ENCODE data around the gene FAM229B. TPM values are rescaled to one million over a fixed set of nuclear protein-coding genes. Genes with fewer than 3 reads are reported as not detected.
"Not testable (repeated sequence)": the region's sequence is repeated elsewhere in the genome, so short reads cannot be mapped to it uniquely, and the experiment has no call there.

FAM229B gene
- total RNA-seq (ENCODE audit: insufficient read depth, low replicate concordance), result 9.4 TPM

DNA sequence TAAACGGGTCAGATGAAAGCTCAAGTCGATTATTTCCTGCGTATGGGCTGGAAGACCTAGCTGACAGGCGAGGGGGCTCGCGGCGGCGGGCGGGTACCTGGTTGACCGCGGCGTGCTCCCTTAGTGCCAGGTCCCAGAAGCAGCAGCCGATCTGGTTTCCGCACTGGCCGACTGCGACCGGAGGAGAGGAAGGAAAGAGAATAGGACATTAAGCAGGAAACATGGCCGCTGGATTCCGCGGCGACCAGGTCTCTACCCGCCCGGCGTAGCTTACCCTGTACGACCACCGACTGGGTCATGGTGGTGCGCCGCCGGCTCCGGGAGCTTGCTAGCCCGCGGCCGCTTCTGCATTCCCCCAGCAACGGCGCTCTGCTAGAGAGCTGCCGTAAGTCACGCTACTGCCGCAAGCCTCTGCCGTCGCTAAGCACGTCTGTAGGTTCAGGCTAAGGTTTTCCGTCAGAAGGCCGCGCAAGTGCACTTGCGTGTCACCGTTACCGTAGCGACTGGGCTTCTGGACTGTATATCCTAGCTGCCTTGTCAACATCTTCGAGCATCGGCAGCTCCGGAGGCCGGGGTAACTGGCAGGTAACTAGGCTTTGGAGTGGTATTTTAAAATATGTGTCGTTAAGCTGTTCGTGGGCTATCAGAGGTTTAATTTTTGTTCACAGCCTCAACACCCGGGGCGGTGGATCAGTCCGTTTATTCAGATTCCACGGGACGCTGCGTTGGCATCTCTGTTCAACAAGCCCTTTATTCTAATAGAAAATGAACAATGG, at the start of gene FAM229B, which contains the start of gene TUBE1:
Gene FAM229B (plus strand): TSS at position 456 of the 776 bp plus-strand sequence. CDS start 11,693 bp downstream, outside the sequence.
Gene TUBE1 (minus strand): TSS at position 347 of the 776 bp plus-strand sequence. CDS start 48 bp downstream, at position 299.
- DNase-seq (ENCODE audit: low spot score), result peak; percentile 99

DNA sequence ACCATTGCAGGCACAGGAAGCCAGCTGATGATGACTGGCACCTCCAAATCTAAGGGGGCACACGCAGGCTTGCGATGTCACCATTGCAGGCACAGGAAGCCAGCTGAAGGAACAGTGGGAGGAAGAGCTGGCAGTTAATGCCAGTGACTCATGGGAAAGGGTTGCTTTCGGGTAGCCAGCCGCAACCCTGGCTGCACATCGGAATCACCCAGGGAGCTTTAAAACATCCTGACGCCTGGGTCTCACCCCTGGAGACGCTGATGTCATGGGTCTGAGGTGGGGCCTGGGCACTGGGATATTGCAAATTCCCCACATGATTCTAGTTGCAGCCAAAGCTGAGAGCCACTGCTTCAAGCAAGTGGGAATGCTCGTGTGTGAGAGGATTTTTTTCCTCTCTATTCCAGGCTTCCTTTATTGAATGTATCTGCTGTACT, 49.6 kb upstream of the FAM229B start:
- DNase-seq (ENCODE audit: low spot score), result peak; percentile 80

GRCh38 chr6:112038268-112038667, 49.1 kb upstream of the FAM229B start:
- peak; percentile 22 for DNase-seq (ENCODE audit: low spot score)

GRCh38 chr6:112038756-112039430, 48.5 kb upstream of the FAM229B start:
- DNase-seq (ENCODE audit: low spot score), result no peak

DNA sequence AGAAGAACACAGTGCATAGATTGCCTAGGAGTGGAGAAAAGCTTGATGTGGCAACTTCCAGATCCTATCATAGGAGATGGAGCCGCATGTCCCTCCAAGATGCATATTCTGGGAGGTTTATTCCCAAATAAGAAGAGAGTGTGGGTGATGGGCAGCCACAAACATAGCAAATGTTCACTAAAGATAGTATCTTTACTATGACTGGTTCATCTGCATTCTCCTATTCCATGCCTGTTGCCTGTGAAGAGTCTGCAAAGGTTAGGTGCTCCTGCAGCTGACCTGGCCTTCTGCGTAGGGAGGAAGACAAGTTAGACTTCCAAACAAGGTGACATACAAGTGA, 48.0 kb upstream of the FAM229B start:
- no peak for DNase-seq (ENCODE audit: low spot score)

GRCh38 chr6:112040956-112041355, 46.4 kb upstream of the FAM229B start:
- no peak for DNase-seq (ENCODE audit: low spot score)

DNA sequence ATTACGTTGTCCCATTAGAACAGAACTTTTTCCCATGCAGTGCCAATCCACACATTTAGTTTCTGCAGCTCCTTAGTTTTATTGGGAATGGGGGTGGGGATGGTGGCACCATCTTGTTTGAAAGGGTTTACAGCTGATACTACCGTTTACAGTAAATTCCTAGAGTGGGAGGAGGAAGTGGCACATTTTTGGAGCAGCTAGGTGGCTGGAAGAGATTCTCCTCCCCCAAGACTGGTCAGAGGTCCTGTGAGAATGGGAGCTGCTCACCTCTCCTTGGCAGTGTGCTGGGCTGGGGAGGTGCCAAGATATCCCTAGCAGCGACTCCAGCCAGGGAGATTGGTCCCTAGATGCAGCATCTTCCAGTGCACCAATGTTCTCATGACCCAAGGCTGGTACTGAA, 45.9 kb upstream of the FAM229B start:
- DNase-seq (ENCODE audit: low spot score), result no peak

DNA sequence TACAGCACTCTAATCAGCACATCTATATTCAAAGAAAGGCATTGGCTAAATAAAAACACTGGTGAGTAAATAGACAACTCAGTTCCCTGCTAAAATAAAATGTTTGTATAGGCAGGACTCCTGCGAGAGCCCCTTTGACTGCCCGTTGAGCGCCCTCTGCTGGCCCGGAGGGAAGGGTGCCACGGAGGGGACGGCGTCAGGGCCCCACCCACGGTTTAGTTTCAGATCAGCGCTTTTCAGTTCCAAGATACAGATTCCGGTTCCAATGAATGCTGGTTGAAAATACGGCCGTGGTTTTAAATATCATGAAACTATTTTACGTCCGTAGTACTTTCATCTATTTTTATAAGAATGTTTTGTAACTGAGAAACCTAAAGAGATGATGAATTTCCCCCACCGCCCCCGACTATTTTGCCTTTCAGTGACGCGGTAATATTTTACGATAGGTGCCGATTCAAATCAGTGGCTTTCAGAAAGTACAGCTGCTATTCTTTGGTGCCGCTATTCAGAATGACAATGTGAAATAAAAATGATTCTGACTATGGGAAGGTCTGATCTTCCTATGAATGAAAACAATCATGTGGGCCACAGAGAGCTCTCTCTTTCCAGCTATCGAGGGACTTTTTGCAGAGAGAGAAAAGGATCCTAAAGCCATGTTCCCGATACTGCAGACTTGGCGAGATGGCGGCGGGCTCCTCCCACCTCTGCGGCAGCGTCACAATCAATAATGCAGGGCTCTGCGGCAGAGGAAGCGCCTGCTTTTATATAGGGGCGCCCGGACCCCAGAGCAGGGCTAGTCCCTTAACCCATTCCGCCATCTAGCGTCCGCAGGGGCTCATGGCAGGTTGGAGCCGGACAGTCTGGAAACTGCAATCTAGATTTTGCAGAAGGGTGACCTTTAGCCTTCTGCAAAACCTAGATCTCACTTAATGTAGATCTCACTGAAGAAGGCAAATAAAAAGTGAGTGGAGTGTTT, 44.1 kb upstream of the FAM229B start:
- peak; percentile 94 for DNase-seq (ENCODE audit: low spot score)

- no peak for DNase-seq (ENCODE audit: low spot score)
Measured at GRCh38 chr6:112044196-112044595, 43.2 kb upstream of the FAM229B start.

DNA sequence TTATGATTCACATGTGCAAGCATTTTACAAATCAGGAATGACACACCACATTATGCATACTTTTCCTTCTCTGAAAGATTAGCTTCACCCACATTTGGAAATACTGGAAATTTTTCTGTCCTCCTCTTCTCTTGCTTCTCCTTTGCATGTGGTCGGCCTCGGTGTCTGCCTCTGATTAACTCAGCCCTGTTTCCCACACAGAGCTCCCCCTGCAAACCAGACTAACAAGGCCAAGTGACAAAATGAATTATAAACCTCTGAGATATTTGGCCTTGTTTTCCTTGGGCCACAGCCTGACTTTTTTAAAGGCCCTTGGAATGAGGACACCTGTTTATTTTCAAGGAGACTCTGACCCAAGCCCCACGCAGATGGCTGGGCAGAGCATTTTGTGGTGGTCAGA, 42.5 kb upstream of the FAM229B start:
- no peak for DNase-seq (ENCODE audit: low spot score)

- DNase-seq (ENCODE audit: low spot score), result not testable (repeated sequence)
Measured at GRCh38 chr6:112047523-112047922, 39.9 kb upstream of the FAM229B start.

DNA sequence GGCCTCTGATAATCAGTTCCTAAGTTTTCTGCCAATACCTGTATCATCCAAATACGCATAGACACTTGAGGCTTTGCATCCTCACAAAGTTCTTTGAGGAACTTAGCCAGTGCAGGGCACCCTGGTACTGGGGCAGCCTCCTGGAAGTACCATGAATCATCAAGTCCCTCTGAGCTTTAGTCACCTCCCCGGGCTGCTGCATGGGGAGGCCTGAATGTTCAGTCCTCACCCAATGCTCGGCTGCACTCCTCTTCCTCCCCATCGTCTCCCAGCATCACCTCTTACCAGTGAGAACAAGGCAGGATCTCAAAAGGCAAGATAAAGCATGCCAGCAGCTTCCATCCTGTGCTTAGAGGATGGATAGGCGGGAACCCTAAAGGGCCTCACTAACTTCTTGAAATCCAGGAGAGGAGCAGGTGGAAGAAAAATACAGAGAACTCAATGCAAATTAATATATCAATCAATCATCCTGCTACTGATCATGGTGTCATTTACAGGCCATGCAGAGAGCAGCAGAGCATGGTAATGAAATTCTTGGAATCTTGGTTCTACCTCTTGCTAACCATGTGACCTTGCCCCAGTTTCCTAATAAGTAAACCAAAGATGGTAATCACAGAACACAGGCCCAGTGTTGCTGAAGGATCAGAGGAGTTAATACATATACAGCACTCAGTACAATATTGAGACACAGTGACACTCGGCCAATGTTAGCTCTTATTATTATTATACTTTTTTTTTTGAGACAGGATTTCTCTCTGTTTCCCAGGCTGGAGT, 38.2 kb upstream of the FAM229B start:
- DNase-seq (ENCODE audit: low spot score), result no peak

GRCh38 chr6:112049996-112050395, 37.4 kb upstream of the FAM229B start:
- no peak for DNase-seq (ENCODE audit: low spot score)

DNA sequence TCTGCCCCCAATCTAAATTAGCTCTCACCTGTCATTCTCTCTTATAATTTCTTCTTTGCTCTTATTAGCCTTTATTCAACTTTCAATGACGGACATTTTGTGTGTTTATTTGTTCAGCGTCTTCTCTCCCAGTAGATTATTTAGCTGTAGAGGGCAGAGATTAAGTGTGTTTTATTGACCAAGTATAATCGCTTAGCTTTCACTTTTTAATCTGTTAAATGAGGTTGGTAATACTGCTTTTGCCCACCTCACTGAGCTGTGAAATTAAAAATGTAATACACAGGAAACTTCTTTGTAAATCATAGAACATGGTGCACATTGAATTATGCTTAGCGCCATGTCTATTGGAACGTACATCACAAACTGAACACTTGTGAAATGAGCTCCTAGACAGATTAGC, 37.0 kb upstream of the FAM229B start:
- DNase-seq (ENCODE audit: low spot score), result no peak

DNA sequence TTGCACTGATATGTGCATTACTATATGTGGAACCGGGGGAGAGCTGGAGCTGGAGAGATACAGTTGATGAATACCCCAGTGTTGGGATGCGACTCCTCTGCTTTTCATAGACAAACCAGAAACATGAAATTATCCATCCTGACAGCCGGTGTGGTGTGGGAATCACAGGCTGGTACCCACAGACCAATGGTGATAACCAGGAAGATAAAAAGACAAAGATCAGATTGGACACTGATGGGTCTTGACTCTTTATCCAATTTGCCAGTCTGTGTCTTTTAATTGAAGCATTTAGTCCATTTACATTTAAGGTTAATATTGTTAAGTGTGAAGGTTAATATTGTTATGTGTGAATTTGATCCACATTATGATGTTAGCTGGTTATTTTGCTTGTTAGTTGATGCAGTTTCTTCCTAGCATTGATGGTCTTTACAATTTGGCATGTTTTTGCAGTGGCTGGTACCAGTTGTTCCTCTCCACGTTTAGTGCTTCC, 36.1 kb upstream of the FAM229B start:
- DNase-seq (ENCODE audit: low spot score), result not testable (repeated sequence)

- no peak for DNase-seq (ENCODE audit: low spot score)
Measured at GRCh38 chr6:112054001-112054400, 33.4 kb upstream of the FAM229B start, which contains the start of gene CCN6. Gene CCN6 (plus strand): TSS chr6:112054104. CDS start chr6:112054358, 254 bp downstream.

GRCh38 chr6:112054555-112055190, 32.7 kb upstream of the FAM229B start:
- DNase-seq (ENCODE audit: low spot score), result no peak

GRCh38 chr6:112058243-112059032, 29.0 kb upstream of the FAM229B start:
- DNase-seq (ENCODE audit: low spot score), result no peak

- no peak for DNase-seq (ENCODE audit: low spot score)
Measured at GRCh38 chr6:112061605-112062004, 25.8 kb upstream of the FAM229B start.
